Measurements from ENCODE around the gene TYSND1.
"Not testable (repeated sequence)": the region's sequence is repeated elsewhere in the genome, so short reads cannot be mapped to it uniquely, and the experiment has no call there.

TYSND1 gene, protein sequence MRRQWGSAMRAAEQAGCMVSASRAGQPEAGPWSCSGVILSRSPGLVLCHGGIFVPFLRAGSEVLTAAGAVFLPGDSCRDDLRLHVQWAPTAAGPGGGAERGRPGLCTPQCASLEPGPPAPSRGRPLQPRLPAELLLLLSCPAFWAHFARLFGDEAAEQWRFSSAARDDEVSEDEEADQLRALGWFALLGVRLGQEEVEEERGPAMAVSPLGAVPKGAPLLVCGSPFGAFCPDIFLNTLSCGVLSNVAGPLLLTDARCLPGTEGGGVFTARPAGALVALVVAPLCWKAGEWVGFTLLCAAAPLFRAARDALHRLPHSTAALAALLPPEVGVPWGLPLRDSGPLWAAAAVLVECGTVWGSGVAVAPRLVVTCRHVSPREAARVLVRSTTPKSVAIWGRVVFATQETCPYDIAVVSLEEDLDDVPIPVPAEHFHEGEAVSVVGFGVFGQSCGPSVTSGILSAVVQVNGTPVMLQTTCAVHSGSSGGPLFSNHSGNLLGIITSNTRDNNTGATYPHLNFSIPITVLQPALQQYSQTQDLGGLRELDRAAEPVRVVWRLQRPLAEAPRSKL

DNA sequence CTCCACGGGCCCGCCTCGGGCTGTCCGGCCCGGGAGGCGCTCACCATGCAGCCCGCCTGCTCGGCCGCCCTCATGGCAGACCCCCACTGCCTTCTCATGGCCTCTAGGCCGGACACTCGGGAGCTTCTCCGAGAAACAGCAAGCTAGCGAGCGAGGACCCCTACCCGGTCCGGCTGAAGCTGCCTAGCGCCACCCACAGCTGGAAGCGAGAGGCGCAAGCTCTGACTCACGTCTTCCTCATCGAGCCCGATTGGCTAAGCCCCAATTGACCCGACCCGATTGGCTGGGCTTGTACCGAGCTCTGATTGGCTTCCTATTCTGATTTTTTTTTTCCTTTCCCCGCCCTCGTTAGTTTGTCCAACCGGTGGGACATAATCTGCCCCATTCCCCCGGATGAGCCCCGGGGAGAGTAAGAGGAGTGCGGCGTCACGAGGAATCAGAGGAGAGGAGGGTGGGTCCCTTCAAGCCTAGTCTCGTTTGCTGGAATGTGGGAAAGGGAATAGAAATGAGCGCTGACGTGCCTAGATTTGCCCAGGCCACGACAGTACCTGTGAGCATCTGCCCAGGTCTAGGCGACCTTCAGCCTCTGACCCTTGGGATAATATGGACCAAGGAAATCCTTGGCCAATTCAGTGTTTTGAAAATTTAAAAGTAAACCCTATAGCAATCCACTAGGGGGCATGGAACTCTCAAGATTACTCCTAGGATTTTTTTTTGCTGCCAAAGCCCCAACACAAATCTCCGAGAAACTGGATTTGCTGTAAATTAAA, at the start of gene TYSND1:
Gene TYSND1 (minus strand): TSS at position 212 of the 770 bp plus-strand sequence. CDS start 114 bp downstream, at position 98.
- peak; percentile 78 to 97 for DNase-seq

DNA sequence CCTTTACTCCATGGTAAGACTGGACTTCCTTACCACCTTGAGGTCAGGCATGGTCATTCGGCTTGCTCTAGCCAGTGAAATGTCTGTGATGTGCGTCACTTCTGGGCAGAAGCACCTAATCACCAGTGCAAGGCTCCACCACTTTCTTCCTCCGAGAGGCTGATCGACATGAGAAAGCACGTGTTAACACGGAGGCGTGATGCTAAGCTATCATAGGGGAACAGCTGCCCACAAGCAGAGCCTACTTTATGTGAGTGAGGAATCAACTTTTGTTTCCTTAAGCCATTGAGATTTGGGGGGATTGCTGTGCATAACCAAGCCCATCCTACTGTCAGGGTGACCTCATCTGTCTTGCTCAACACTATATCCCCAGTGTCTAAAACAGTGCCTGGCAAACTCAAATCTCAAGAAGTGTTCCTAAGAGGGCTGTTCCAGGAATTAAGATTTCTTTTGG, 46.9 kb upstream of the TYSND1 start:
- no peak for DNase-seq

DNA sequence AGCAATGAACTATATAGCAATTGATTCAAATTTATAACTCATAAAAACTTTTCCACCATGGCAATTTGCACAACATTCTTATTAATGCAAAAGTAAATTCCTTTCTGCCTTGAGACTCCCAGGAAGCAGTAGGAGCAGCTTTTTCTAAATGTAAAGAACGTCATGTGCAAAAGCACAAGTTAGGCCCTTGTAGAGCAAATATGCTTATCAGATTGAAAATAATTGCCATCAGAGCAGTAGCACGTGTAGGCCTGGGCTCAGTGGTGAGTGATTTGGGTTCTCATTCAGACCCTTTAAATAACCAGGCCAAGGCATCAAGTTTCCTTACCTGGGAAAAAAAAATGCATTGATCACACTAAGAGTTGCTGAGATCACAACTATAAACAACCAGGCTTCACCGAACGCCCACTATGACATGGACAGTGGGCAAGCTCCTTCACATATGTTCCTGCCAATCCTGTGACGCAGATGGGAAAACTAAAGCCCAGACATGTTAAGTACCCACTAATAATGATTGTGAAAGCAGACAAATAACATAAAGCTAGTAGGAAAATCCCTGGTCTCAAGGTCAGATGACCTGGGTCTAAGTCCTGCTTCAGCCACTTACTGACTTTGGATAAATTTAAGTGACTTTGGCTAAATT, 45.9 kb upstream of the TYSND1 start:
- no peak for DNase-seq

DNA sequence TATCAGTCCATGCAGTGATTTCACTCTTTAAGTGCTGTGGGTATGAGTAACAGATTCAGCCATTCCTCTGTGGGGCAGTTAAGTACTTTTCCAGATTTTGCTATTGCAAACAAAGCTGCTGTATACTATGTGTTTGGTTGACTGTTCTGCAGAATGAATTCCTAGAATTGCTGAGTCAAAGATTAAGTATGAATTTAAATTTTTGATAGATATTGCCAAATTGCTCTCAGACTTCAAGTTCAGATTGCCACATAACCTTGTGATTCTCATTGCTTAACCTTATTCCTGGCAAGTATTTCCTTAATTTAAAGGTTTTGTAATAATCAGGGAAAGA, 45.4 kb upstream of the TYSND1 start:
- DNase-seq = no peak

DNA sequence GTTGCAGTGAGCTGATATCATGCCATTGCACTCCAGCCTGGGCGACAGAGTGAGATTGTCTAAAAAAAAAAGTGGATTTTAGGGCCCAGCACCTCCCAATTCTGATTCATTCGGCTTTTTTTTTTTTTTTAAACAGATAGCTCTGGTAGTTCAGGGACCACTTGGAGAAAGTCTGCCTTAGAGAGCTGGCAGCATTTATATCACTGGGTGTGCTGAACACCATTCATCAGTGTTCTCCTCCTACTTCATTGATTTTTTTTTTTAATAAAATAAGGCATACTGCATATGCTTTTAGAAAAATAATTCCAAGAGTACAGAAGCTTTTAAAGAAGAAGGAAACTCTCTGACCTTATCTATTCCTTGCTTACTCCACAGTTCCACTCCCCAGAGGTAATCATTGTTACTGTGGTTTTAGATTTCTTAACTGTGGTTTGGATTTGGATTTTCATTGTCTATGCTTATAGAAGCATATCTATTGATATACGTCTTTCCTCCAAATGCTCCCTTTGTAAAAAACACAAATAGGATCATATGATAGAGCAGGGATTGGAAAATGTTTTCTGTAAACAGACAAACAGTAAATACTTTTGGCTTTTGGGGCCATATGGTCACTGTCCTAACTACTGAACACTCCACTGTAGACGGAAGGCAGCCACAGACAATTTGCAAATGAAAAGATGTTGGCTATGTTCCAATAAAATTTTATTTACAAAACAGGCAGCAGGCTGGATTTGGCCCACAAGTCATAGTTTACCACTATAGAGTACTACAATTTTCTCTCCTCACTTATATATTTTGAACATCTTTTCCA, 44.9 kb upstream of the TYSND1 start:
- no peak for DNase-seq

DNA sequence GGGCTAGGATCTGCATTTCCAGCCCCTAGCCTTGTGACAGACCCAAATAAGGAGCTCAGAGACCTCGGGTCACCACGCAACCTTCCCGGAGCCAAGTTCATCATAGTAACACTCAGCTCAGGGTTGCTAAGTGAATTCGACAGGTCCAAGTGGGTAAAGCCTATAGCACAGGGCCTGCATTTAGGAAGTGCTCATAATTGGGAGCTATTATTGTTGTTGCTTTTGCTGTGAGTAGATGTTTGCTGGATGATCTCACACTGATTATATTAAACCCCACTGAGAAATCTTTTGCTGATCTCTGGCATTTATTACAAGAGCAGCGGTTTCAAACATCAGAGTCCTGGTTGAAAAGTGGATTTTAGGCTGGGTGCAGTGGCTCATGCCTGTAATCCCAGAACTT, 44.1 kb upstream of the TYSND1 start:
- no peak for DNase-seq

DNA sequence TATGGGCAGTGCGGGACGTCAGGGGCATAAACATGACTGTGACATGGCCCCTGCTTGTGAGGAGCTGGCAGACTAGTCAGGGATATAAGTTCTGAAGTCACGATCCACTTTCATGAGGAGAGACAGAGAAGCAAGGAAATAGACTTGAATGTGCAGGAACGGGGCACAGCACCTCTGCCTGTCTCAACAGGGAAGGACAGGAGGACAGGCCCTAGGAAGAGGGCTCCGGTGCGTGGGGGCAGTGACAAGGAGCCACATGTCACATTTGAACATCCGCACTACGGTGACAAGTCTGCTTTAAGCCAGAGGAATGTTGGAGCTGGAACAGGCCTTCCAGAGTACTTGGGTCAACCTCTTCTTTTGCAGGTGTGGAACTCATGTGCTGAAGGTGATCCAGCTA, 43.6 kb upstream of the TYSND1 start:
- no peak for DNase-seq

DNA sequence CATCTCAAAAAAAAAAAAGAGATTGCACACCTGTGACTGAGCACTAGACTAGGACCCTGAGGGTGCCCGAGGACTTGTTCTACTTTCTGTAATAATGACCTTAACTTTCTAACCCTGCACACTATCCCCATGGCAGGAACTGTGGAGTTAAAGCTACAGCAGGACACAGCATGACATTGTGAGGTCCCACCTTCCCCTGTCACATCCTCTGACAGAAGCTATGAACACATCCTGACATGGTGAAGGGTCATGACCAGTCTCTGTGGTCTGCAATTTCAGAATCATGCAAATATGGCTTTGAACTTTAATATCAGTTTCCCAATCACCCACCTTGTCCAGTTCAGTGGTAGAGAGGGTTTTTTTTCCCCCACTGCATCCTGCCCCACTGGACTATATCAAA, 42.3 kb upstream of the TYSND1 start:
- DNase-seq = no peak

DNA sequence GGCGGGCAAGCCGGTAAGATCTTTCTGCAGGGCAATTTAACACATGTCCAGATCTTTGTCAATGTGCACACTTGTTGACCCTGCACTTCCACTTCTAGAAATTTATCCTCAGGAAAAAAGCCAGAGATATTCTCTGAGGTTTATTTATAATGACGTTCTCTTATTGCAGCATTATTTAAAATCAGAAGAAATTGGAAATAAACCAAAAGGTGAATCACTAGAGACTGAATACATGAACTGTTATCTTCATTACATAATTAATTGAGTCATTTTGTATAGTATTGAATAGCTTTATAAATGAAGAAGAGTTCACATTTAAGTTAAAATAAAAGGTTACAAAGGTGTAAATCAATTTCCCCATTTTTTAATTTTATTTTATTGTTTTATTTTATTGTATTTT, 40.1 kb upstream of the TYSND1 start:
- DNase-seq = no peak

DNA sequence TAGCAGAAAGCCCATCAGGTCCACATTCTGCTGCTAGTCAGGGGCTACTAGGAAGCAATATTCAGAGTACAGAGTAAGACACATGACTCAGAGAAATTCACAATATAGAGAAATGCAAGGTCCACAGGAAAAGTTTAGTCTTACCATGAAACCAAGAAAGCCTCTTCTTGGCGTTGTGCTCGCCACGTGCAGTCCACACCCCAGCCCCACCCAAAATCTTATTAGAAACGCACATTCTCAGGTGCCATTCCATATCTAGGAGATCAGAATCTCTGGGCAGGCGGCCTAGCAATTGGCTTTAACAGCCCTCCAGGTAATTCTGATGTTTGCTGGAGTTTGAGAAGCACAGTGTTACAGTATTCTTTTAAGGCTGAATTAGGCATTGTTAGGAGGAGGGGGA, 39.6 kb upstream of the TYSND1 start:
- no peak for DNase-seq

DNA sequence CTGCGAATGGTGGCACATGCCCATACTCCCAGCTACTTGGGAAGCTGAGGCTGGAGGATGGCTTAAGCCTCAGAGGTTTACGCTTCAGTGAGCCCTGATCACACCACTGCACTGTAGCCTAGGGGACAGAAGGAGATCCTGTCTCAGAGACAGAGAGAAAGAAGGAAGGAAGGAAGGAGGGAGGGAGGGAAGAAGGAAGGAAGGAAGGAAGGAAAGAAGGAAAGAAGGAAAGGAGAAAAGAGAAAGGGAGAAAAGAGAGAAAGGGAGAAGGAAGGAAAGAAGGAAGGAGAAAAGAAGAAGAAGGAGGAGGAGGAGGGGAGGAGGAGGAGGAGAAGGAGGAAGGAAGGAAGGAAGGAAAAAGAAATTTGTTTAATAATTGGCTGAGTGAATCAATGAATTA, 36.8 kb upstream of the TYSND1 start:
- DNase-seq = no peak

DNA sequence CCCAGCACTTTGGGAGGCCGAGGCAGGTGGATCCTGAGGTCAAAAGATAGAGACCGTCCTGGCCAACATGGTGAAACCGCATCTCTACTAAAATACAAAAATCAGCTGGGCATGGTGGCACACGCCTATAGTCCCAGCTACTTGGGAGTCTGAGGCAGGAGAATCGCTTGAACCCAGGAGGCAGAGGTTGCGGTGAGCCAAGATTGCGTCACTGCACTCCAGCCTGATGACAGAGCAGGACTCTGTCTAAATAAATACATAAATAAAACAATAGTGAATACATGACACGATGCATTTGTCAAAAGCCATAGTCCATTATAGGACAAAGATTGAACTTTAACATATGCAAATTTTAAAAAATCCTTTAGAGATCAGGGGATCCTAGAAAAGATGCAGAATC, 32.7 kb upstream of the TYSND1 start:
- not testable (repeated sequence) for DNase-seq

DNA sequence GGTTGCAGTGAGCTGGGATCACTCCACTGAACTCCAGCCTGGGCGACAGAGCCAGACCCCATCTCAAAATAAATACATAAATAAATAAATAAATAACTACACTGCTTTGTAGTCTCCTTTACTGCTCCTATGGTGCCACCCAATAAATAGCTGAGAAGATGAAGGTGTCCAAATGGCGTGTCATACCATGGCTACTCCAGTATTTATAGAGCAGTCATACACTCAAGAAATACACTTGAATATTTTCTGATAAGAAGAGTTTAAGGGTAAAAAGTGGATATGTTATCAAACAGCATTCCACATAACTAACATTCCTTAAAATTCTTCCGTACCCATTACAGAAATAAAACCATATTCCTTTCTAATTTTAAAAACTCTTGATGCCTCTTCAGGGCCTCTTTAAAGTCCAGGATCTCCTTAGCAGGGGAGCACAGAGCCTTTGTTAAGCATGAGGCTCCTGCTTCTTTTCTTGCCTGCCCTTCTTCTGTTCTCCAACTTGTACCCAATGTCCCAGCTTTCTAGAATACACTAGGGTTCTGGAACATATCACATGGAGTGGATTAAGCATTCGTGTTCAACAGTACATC, 31.7 kb upstream of the TYSND1 start:
- DNase-seq = no peak

DNA sequence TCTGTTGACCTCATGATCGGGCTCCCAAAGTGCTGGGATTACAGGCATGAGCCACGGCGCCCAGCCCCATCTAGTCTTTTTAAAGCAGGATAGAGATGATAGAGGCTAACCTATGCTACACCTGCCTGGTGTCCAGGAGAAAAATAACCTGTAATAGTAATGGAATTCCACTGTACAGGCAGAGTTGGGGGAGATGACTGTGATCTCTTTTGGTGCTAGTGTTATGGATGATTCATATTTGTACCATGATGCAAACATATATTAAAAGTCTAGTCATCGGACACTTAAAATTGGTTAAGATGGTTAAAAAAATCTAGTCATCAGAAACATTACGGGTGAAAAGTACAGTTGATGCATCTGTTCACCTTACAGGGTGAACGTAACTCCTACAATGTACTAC, 29.9 kb upstream of the TYSND1 start:
- DNase-seq = no peak

DNA sequence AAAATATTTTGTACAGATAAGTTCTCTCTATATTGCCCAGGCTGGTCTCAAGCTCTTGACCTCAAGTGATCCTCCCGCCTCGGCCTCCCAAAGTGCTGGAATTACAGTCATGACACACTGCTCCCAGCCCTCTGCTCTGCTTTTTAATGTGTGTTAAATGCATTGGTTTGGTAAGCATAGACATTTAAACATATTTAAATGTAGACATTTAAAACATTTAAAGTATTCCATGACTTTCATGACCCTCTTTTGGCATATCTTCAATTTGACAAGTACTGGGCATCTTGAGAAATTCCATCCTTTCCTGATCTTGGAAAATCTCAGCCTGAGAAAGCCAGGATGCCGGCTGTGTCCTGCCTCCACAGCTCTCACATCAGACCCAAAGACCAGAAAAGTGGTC, 29.0 kb upstream of the TYSND1 start:
- no peak for DNase-seq

DNA sequence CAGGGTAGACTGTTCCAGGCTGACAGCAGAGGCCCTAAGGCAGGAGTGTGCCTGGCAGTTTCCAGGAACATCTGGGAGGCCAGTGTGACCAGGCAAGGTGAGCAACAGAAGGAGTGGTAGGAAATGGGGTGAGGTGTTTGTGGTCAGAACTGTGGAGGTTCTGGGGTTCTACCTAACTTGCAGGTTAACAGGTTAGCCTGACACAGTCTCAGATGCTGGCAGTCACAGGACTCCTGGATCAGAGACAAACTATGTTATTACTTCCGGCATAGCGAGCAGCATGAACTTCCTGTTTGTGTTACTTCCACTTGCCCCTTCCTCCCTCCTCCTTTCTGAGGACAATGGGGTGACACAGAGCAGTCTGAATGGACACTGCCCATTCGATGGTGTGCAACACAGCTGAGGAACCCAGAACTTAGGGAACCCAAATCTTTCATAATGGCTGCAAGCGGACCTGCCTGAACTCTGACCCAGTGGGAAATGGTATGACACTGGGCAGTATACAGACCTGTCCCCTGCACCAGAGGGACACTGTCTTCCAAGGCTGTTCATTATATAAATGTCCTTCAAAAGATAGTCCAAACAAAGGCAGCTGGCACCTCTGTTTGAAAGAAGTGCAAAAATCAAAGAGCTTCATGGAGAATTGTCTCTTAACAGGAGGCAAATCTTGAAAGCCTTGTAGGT, 27.7 kb upstream of the TYSND1 start:
- DNase-seq = no peak

DNA sequence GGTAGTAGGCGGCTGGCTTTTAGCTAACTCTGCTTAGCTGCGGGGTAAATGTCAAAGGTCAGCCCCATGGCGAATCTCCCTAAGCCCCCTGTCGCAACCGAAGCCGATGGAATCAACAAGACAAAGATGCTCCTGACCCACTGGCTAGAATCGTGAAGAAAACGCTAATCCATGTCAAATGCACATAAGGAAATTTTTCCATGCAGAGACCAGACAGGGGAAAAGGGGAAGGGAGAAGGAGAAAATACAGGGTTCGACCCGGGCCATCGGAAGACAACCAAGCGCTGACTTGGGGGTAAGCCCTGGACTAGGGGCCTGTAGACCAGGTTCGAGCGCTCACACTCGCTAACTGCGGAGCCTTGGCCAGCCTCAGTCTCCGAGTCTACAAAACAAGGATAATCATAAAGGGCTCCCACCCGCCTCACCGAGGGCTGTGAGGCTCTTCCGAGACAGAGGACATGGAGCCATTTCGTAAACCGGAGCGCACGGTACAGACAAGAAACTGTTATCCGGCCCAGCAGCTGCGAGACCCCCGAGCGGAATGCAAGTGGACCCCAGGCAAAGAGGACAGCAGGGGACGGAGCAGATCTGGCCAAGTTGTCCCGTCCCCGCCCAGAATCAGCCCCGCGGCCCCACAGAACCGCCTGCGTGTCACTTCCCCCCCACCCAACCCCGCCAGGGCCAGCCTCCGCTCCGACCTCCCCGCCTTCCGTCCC, 23.3 kb upstream of the TYSND1 start:
- DNase-seq = no peak

DNA sequence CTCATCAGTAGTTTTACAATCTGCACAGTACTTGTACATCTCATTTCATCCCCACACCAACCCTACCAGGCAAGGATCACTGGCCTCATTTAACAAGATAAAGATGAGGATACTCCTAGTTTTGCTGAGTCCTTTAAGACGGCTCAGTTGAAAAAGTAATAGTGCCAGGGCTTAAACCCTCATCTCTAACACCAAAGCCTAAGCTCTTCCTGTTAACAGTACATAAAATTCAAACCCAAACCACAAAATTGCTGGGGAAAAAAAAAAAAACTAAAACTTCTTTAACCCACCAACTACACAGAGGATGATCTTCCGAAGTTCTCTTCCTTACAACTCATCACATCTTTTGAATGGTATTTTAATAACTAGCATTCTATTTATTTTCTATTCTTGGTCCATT, 22.5 kb upstream of the TYSND1 start:
- DNase-seq = no peak

DNA sequence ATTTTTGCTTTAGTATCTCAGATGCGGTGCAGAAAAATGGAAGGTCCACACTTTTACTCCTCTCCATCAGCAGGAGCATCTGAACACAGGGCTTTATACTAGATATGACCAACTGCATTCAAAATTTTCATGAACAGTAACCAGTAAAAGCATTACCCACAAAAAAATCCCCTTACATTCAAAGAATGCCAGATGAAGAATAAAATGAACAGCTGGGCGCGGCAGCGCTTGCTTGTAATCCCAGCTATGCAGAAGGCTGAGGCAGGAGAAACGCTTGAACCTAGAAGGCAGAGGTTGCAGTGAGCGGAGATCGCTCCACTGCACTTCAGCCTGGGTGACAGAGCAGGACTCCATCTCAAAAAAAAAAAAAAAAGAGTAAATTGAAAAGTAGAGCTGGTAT, 20.7 kb upstream of the TYSND1 start:
- DNase-seq = no peak

DNA sequence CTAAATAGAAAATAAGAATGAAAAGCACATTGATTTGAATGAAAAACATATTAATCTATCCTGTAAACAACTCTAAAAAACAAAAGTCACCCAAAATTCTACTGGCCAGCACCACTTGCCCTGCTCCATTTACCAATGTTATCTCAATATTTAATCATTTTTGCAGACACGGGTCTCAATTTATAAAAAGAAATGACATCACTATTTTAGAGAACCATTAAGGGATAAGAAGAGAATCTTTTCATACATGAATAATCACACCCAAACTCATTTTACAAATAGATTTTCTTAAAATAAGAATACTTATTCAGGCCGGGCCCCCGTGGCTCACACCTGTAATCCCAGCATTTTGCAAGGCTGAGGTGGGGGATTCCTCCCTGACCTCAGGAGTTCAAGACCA, 19.9 kb upstream of the TYSND1 start:
- no peak for DNase-seq

DNA sequence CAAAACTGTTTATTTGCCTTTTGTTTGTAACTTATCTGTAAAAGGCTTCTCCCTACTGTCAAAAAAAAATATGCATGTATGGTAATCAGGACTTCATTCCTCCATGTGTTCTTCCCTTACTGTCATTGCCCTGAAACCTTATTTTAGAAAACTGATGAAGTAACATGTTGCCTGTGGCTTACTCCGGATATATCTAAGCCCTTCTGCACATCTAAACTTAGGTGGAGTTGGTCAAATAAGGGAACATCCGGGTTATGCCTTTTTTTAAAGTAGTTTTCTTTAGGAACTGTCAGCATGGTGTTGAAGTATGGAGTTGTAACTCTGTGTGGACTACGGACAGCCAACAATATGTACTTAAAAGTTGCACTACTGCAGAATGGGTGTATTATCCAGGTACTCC, 17.7 kb upstream of the TYSND1 start:
- no peak for DNase-seq
